SIG-M5 (cell line): ENCODE measurements around the gene SORCS2.

Experiments
- DNase-seq: peaks from one replicate; lab custom pipeline; 2025; lab: John Stamatoyannopoulos, UW

The SORCS2 gene

DNA sequence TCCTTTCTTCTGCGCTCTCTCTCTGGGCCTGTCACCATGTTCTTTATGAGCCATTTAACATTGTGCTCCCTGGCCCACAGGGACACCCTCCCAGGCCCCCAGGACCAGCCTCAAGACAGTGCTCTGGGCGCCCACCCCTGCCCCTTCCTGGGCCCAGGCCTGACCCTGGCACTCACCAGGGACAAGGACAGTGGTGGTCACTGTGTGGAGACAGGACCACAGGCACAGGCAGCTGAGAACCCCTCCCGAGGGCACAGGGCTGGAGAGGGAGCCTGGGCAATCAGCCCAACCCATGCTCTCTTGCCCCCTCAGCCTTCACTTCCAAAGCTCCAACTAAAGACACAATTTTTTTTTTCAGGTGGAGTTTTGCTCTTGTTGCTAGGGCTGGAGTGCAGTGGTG is 460.6 kb downstream of the SORCS2 start:
- DNase-seq: no peak

DNA sequence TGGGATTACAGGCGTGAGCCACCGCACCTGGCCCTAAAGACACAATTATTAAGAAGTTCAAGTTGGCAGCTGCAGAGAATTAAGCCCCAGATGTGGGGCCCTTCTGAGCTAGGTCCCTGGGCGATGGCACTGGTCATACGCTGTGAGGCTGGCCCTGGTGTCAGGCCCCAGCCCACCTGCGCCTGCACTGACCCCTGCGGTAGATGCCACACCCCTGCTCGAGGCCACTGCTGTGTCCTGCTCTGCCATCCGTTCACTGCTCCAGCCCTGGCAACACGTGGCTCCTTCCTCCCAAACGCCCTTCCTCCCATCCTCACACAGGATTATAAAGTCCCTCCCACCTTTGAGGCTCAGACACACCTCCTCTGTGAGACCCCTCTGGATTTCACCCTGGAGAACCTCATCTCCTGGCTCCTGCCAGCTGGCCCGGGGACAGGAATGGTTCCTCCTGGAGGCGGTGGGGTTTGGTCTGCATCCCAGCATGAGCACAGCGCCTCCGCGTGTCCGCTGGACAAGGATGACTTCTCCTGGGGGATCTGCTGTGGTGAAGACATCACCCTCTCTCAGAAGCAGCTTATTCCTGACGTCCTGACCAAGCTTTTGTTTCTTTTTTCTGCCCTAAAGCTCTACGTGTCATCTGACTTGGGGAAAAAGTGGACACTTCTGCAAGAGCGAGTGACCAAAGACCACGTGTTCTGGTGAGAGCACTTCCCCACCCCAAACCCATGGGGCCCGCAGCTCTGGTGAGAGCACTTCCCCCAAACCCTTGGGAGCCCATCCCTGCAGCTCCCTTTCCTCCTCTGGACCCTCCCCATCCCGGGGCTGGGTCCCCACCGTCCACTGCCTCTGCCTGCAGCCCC is 461.4 kb downstream of the SORCS2 start:
- no peak for DNase-seq

DNA sequence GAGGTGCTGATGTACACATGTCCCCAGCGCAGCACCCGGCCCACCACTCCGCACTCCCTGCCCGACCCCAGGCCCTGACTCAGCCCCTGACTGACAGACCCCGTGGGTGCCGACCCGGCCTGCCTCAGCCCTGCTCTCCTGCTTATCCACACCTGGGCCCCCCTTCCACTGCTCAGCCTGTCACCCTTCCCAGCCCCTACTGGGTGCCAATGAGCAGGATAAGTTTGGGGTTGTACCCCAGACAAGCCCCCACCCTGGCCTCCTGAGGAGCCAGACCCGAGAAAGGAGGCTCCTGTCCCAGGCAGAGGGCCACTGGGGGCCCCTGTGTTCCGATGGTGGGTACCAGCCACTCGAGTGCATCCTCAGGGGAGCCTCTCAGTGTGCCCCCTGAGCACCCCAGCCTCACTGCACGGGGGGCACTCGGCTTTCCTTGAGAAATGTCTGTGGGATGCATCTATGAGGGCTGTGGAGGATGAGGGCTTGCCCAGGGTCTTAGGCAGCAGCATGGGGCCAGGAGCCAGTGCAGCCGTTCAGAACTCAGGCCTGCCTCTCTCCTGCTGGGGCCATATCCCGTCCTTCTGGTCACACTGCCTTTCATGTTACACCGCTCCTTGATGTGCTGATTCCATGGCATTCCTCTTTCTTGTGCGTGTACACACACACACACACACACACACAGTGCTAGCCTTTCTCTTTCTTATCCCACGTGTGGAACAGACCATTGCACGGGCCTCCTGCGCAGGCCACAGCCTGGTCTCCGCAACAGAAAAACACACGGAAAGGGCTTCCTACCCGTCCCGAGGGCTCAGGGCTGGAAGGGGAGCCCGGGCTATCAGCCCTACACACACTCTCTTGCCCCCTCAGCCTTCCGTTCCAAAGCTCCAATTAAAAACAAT is 462.5 kb downstream of the SORCS2 start:
- DNase-seq: no peak

DNA sequence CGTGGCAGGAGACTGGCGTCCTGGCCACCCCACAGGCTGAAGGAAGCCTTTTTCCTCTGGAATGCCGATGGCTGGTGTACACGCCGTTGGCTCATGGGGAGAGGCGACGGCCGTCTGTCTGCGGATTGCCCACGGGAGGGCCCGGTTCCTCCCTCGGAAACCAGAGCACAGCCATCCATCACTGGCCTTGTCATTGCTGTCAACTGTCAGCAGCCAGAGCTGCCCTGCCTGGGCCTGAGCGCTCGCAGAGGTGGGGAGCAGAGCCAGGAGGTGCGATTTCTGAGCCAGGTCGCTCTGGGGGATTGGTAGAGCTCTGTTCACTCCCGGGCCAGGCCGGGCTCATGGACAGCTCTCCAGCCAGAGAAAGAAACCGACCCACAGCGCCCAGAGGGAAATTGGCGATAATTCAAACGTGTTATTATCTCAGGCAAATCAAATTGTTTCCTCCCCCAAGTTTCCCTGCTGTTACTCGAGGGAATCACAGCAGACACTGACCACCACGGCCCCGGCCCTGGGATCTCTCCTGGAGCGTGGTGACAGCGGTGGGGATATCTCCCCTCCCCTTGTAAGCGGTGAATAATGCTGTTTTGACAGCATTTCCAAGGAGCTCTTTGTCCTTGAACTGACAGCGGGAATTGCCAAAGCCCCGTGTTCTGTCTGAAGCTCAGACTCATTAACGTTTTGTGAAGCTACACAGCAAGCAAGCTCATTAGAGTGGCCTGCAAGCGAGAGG is 463.3 kb downstream of the SORCS2 start:
- DNase-seq: no peak

DNA sequence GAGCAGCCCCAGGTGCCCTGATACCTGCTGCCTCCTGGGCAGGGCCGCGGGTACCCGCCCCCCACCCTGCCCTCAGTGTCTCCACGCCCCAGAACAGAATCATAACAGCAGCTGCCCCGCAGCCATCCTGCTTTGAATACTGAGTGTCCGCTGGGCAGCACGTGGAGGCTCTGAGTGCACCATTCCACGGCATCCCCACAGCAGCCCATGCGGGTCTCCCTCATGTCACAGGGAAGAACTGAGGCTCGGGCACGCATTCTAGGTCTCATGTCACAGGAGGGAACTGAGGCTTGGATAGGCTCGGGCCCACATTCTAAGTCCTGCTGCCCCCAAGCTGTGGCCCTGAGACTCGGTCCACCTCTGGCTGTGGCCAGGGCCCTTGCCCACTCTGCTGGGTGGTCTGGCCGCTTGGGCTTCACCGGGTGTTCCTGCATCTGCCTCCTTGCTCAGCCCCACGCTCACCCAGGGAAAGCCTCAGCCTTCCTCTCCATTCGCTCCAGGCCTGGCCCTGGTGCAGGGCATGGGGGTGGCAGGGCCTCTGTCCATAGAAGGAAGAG is 464.0 kb downstream of the SORCS2 start:
- no peak for DNase-seq

DNA sequence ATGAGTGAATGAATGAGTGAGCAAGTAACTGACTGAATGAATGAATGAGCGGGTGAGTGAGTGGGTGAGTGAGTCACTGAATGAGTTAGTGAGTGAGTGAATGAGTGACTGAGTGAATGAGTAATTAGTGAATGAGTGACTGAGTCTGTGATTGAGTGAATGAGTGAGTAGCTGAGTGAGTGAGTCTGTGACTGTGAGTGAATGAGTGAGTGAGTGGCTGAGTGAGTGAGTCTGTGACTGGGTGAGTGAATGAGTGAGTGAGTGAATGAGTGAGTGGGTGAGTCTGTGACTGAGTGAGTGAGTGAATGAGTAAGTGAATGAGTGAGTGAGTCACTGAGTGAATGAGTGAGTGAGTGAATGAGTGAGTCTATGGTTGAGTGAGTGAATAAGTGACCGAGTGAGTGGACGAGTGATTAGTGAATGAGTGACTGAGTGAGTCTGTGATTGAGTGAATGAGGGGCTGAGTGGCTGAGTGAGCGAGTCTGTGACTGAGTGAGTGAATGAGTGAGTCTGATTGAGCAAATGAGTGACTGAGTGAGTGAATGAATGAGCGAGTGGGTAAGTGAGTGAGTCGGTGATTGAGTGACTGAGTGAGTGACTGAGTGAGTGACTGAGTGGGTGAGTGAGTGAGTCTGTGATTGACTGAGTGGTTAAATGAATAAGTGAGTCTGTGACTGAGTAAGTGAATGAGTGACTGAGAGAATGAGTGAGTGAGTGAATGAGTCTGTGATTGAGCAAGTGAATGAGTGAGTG is 465.4 kb downstream of the SORCS2 start:
- DNase-seq: no peak

DNA sequence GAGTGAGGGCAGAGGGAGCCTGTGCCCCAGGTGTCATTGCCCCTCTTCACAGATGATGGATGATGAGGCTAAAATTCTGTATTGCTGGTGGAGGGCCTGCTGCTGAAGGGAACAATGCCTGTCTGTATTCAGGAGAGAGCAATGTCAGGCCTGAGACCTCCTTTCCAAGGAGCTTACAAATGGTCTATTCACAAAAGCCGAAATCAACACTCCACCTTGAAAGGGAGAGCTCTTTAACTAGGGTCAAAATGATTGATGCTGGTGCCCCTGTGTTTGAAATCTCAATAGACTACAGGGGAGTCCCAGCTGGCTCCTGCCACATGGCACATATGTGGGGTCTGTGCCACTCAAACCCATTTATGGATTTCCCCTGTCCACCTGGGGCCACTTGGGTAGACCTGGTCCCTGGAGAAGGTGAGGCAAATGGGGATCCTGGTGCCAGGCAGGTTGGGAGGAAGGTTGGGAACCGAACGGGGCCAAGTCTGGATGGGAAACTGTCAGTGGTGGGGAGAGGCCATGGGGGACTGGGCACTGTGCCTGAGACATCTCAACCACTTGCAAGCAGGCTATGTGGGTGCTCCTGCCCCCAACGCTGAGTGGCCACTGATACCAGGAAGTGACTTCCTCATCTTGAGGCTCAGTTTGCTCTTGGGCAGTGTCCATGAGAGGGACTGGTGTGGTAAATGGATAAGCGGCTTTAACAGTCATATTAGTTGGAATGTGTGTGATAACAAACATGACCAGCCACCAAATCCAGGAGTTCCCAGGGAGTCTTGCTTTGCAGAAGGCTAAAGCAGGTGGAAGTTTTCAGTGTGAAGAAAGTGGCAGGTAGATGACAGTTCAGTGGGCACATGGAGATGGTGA is 466.2 kb downstream of the SORCS2 start:
- DNase-seq: no peak

DNA sequence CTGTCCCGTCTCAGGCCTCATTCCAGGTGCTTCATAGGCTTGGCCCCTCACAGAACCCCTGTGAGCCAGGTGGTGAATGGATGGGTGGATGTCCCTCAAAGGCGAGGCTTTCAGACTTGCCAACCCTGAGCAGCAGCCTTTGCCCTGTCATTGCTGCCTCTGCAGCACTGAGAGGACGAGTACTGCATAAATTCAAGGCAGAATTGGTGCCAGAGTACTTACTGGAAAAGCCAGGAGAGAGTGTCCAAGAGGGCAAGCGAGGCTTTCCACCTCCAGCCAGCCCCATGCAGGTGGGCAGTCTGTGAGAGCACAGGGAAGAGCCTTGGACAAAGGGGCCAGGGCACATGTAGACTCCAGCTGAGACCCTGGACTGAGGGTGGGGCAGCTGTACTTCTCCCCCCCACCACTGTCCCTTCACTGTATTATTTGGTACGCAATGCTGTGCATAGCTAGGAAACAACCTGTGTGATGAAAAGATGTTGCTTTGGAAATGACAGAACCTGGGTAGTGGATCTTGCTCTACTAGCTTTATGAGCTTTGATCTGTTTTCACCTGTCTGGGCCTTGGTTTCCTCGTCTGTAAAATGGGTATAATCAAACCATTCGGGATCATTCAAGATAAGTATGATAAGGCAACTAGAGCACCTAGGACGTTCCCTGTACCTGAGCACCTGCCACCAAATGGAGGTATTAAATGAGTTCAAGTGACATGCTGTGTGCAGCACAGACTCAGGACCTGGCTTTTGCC is 467.3 kb downstream of the SORCS2 start:
- DNase-seq: no peak

DNA sequence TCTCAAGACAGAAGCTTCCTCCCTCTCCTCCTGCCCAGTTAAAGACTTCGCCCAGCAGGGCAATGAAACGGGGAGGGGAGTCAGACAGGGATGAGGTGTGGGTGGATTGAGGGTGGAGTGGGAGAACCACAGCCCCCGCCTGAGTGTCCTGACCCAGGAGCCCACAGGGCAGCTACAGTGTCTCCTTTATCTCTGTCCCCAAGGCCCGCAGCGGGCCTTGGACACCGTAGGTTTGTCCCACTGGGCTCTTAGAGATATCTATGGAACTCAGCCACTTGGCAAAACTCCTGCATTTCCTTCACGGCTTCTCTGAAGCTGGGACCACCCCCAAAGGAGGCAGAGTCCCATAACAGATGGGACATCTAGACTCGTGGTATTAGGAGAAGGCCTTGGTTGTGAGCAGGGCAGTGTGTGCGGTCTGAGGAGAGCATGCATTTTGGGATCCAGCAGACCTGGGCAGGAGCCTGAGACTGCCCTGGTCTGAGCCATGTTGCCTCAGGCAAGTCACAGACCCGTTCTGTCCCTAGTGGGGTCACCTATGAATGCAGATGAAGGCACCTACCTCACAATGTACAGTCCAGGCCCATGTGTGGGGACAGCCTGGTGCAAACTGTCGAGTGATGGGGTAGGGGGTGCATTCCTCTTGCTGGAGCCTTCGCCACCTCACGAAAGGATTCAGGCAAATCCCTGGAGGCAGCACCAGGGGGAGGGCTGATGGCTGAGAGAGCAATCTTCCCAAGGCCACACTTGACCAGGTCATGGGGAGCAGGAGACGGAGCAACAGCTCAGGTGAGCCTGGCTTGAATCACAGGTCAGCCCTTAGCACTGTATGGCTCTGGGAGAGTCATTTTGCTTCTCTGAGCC is 468.1 kb downstream of the SORCS2 start:
- DNase-seq: no peak

DNA sequence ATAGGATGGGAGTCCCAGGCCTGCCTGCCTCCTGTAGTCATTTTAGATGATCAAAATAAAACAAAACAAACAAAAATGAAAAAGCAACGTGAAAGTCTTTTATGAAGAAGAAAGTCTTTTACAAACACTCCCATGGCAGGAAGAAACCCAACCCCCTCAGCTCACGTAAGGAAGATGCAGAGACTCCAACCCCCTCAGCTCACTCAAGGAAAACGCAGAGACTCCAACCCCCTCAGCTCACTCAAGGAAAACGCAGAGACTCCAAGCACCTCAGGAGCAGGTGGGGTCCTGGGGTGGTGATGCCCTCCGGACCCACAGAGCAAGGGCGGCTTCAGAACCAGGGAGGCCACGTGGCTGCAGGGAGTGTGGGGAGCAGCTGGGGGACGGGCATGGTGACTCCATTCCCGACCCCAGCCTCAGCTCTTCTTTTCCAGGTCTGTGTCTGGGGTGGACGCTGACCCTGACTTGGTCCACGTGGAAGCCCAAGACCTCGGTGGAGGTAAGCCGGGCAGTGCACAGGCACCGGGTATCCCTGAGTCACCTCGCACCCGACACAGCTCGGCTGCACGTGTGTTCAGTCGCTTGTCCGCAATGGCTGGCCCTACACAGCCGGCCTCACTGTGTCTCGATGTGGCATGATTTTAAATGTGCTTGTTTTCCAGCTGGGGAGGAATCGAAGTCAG is 468.9 kb downstream of the SORCS2 start:
- no peak for DNase-seq

DNA sequence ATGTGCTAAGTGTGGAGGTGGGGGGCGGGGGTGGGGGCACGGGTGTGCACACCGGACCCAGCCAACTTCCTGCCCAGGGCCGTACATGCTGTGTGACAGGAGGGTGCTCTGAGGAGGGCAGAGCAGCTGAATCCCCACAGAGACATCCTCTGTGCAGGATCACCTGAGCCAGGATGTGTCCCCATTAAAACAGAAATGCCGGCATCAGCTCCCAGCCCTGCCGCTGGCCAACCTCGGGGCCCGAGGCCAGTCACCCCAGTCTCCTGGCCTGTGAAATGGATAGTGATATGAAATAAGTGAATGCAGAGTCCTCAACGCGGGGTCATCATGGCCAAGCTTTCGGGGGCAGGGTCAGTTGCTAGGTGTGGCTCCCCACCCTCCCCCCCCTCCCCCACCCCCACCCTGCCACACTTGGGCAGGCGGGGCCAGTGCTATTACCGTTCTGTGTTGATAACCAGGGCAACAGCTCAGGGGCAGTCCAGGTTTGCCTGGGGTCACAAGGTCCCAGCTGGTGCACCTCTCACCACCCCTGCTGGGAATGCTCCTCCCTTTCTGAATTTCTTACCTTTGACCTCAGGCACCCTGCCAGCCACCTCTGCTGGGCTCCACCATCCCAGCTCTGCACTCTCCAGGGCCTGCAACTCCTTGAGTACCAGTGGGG is 469.6 kb downstream of the SORCS2 start:
- no peak for DNase-seq

DNA sequence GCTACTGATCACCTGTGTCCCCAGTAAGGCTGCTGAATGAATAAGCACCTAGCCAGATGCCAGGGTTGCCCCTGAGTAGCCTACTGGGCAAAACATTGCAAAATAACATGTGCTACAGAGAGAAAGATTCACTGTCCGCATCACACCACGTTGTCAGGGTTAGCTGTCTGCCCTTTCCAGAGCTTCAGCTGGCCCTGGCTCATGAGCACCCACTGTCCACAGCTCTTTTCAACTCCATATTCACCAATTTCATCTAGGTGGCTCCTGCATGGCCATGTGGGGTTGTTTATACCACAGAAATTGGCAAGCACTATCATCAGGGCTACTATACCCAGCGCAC is 470.1 kb downstream of the SORCS2 start:
- DNase-seq: no peak

DNA sequence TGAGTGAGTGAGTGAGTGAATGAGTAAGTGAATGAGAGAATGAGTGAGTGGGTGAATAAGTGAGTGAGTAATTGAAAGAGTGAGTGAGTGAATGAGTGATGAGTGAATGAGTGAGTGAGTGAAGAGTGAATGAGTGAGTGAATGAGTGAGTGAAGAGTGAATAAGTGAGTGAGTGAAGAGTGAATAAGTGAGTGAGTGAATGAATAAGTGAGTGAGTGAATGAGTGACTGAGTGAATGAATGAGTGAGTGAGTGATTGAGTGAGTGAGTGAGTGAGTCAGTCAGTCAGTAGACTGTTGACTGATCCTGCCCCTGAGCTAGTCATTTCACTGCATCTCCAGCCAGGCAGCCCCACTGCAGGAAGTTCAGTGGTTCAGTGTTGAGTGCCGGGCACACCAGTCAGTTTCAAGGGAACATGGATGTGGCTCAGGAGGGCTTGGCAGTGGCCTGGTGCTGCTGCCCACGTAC is 470.8 kb downstream of the SORCS2 start:
- DNase-seq: no peak

DNA sequence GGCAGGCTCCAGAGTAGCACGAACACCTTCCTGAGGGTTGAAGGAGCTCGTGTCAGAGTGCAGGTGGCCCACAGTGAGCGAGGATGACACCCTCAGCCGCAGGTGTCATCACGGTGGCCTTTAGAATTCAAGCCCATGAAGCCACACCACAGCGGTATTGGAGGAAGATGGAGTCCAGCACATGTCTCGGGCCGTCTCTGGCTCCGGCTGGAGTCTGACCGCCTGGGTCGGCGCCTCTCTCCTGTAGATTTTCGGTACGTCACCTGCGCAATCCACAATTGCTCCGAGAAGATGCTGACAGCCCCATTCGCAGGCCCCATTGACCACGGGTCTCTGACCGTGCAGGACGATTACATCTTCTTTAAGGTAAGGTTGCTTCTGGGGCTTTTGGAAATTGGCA is 471.8 kb downstream of the SORCS2 start:
- DNase-seq: no peak

DNA sequence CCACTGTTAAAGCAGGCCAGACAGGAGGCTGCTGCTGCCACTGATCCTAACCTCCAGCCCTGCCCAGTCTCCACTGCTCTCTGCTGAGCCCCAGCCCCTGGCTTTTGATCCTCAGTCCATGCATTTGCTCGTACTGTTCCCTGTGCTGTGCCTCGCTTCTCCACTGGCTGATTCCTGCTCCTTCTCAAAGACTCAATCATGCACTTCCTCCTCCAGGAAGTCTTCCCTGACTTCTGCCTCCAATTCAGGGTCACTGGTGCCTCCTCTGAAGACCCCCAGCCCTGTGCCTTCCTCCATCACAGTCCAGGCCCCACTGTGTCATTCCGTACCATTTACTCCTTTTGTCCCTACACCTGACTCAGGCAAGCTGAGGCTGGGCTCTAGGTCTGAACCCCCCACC is 473.0 kb downstream of the SORCS2 start:
- DNase-seq: no peak

DNA sequence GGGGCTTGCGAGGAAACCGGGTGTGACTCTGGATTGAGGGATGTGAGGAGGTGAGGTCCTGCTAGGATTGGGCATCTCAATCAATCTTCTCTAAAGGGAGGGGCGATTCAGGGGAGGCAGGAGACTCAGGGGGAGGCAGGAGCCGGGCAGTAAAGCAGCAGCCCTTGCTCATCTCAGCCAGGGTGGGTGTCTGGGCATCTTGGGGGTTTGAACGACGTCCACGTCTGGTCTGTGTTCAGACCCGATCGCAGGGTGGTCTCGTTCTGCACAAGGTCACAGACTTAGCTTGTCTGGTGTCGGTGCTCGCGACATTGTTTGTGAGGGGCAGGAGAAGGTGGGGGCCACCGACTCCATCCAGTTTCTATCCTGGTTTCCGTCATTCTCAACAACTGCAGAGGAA is 473.7 kb downstream of the SORCS2 start:
- no peak for DNase-seq

DNA sequence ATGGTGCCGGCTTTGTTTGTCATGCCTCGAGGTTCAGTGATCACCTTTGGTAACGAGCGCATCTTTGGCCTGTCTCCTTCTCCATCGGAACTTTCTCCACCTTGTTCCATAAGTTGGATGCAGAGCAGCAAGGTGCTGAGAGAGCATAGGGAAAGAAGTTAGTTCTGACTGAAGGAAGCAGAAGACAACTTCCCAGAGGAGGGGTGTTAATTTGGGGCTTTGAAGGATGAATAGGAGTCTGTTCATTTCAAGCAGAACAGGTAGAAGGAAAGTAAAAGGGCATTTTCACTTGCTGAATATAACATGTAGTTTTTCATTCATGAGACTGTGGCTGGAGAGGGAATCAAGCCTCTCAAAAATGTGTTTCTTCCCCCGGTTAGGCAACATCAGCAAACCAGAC is 474.4 kb downstream of the SORCS2 start:
- no peak for DNase-seq

DNA sequence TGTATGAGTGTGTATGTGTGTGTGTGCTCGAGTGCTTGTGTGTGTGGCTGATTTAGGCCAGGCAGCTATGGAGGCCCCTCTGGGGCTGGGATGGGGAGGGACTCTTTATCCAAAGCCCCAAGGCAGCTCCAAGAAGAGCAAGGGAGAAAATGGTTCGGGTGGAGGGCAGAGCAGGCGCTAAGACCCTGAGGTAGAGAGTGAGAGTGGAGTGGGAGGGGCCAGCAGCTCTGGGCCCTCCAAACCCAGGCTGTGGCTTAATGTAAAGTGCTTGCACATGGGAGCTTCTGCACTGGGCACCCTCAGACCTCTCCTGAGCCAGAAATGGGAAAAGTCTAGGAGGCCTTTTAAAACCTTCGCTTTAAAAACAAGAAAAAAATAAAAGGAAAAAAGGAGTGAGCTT is 475.9 kb downstream of the SORCS2 start:
- no peak for DNase-seq
